Brain microvascular endothelial cell (primary cell): ENCODE measurements around the gene ARSG.

Experiments
- DNase-seq: peaks from one replicate; pipeline ENCODE4 v3.0.0-alpha.2; 2020
- H3K27ac ChIP-seq: fragments of 250-450 bp; sonication (Bioruptor Pico); 2 replicates; pipeline ENCODE4 v1.5.1; 2020; ENCODE audit warnings: mild to moderate bottlenecking, moderate library complexity
- H3K27me3 ChIP-seq: fragments of 250-450 bp; sonication (Bioruptor Pico); replicated peaks from 2 replicates; pipeline ENCODE4 v1.5.1; 2020; ENCODE audit warnings: mild to moderate bottlenecking
- H3K36me3 ChIP-seq: fragments of 250-450 bp; sonication (Bioruptor Pico); replicated peaks from 2 replicates; pipeline ENCODE4 v1.5.1; 2020; ENCODE audit warnings: mild to moderate bottlenecking
- H3K4me3 ChIP-seq: 2 replicates; pipeline ENCODE4 v1.5.1; 2011; ENCODE audit warnings: low read depth, mild to moderate bottlenecking, control low read depth, low read length, moderate library complexity
- CTCF ChIP-seq: IDR thresholded peaks from 2 replicates; pipeline ENCODE4 v1.5.1; 2011; ENCODE audit warnings: low read depth, mild to moderate bottlenecking, moderate library complexity, low read length, control low read depth, inconsistent platforms; ENCODE audit errors: missing control alignments
- in situ Hi-C: cut with HindIII; loops from 2 replicates; pipeline ENCODE4 v1.10.0; 2017; ENCODE audit warnings: low sequenced_read_pairs, low pct_ligation_motif_present

ARSG gene

GRCh38 chr17:68377771-68378267 lies 86.5 kb downstream of the ARSG start:
- Histone ChIP-seq H3K27me3 (no peaks in the 10 kb centered on the region), H3K36me3 (no peaks in the 10 kb centered on the region), H3K27ac (peak overlapping the region; percentile 99), H3K4me3 (no peak overlapping the region)
- DNase-seq: no peak
- in situ Hi-C loops: no loop called here
- TF ChIP-seq CTCF: no peak

DNA sequence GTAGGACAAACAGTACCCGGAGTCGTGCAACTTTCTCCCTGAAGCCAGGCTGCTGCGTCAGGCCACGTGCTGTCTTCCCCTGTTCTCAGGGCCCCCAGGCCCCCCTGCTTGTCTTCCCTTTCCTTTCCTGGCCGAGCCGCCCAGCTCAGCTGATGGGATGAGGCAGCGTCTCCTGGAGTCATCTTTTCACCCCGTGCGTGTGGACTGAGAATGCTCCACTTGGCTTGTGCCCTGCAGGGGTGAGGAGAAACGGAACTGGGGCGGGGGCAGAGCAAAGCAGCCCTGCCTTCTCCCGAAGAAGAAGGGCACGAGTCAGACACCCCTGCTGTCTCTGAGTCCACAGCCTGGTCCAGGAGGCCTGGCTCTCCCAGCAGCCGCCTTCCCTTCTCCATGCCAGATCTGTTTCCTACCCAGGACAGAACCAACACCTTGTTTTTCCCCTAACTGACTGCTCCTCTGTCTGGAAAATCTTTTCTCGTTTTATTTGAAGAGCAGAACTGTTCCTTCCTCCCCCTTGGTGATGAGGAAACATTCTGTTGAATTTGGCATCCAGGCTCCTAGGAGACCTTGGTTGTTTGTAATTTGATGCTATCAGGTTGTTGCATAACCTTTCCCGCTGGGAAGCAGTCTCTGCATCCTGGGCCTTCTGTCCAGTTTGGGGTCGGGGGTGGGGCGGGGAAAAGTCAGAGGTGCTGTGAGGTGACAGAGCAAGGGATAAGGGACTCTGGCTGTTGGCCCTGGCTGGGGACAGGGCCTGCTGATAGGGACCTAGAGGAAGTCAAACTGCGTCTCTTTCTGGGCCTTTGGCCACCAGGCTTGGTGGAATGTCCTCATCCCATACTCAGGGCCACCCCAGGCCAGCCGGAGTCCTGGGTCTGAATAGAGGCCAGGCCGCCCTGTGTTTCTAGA lies 87.2 kb downstream of the ARSG start:
- Histone ChIP-seq H3K27me3 (no peaks in the 10 kb centered on the region), H3K4me3 (no peak overlapping the region), H3K36me3 (no peaks in the 10 kb centered on the region), H3K27ac (peak overlapping the region; percentile 99)
- no peak for TF ChIP-seq CTCF
- in situ Hi-C loops: no loop called here
- peak; percentile 96 for DNase-seq

DNA sequence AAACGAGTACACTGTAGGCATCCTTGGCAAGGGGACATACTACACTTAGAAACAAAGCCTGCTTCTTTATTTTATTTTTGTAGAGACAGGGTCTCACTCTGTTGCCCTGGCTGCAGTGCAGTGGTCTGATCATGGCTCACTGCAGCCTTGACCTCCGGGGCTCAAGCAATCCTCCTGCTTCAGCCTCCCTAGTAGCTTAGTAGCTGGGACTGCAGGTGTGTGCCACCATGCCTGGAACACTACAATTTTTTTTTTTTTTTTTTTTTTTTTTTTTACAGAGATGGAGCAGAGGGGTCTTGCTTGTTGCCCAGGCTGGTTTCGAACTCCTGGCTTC lies 87.8 kb downstream of the ARSG start:
- Histone ChIP-seq H3K36me3 (no peaks in the 10 kb centered on the region), H3K27ac (peak overlapping the region; percentile 99), H3K27me3 (no peaks in the 10 kb centered on the region), H3K4me3 (no peak overlapping the region)
- TF ChIP-seq CTCF: no peak
- no peak for DNase-seq
- in situ Hi-C loops: no loop called here

- Histone ChIP-seq H3K27me3 (no peaks in the 10 kb centered on the region), H3K4me3 (no peak overlapping the region), H3K36me3 (no peaks in the 10 kb centered on the region), H3K27ac (peak overlapping the region; percentile 84)
- no peak for TF ChIP-seq CTCF
- DNase-seq: no peak
- in situ Hi-C loops: no loop called here
These were observed 88.7 kb downstream of the ARSG start for GRCh38 chr17:68379692-68380677.

DNA sequence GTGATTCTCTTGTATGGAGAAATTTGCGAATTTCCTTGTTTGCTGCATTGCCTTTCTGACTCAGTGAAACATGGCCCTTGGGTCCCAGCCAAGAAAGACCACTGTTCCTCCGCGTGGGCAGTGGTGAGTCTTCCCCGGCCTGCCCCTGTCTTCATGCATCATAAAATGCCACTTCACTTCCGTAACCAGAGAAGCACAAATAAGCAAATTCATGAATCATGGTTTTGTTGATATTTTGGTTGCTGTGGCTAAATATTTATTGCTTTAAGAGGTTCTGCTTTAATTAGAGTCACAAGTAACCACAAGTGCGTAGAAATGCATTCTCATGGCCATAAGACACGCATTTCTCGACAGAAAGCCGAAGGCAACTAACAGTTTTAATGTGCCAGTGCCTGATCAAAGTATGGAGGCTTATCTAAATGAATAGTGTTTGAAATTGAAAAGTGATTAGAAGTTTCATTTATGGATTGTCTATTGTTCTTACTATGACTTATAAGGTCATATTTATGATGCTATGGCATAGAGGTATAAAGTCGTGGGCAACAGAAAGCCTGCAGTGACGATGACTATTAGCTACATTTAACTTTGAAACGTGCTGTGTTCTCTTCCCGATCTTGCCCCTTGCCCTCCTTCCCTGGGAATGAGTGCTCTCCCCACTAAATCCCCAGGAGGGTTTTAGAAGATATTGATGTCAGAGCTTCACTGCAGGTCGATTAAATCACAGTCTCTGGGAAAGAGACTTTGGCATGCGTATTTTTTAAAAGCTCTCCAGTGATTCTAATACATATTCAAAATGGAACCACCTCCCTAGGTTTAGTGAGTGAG lies 90.0 kb downstream of the ARSG start:
- in situ Hi-C loops: no loop called here
- Histone ChIP-seq H3K4me3 (no peak overlapping the region), H3K36me3 (no peaks in the 10 kb centered on the region), H3K27ac (peak overlapping the region; percentile 84), H3K27me3 (no peaks in the 10 kb centered on the region)
- peak; percentile 95 for DNase-seq
- TF ChIP-seq CTCF: no peak
